KOPT-K1 (cell line): ENCODE results near the gene ODF4.

Experiments used
- H3K27ac ChIP-seq: fragments of 200-600 bp; sonication (generic); 2 replicates; pipeline ENCODE4 v1.5.1; 2016; ENCODE audit warnings: antibody characterized with exemption, mild to moderate bottlenecking, low read depth, low read length; ENCODE audit not compliant: poor library complexity, severe bottlenecking
- H3K36me3 ChIP-seq: fragments of 200-600 bp; sonication (generic); 2 replicates; pipeline ENCODE4 v1.5.1; 2017; ENCODE audit warnings: antibody characterized with exemption, mild to moderate bottlenecking, low read length, moderate library complexity; ENCODE audit not compliant: insufficient read depth
- H3K9me3 ChIP-seq: fragments of 200-600 bp; sonication (generic); 2 replicates; pipeline ENCODE4 v1.5.1; 2017; ENCODE audit warnings: antibody characterized with exemption, low read length, mild to moderate bottlenecking; ENCODE audit not compliant: insufficient read depth, poor library complexity, severe bottlenecking

The ODF4 gene

GRCh38 chr17:8318010-8318935, 21.4 kb upstream of the ODF4 start:
- Histone ChIP-seq H3K27ac (no peak overlapping the region), H3K9me3 (no peaks in the 10 kb centered on the region), H3K36me3 (no peaks in the 10 kb centered on the region)

- no peaks in the 10 kb centered on the region for H3K36me3 ChIP-seq
- no peak overlapping the region for H3K27ac ChIP-seq
- H3K9me3 ChIP-seq, result no peaks in the 10 kb centered on the region
These were observed 19.4 kb upstream of the ODF4 start for GRCh38 chr17:8320262-8320661.

- no peak overlapping the region for H3K27ac ChIP-seq
- H3K9me3 ChIP-seq, result no peaks in the 10 kb centered on the region
- no peaks in the 10 kb centered on the region for H3K36me3 ChIP-seq
These were observed 18.6 kb upstream of the ODF4 start for GRCh38 chr17:8320990-8321389.

GRCh38 chr17:8322061-8322460, 17.6 kb upstream of the ODF4 start:
- Histone ChIP-seq H3K27ac (no peak overlapping the region), H3K36me3 (no peaks in the 10 kb centered on the region), H3K9me3 (no peaks in the 10 kb centered on the region)

GRCh38 chr17:8324132-8324531, 15.5 kb upstream of the ODF4 start:
- Histone ChIP-seq H3K27ac (no peak overlapping the region), H3K9me3 (no peaks in the 10 kb centered on the region), H3K36me3 (no peaks in the 10 kb centered on the region)

- no peaks in the 10 kb centered on the region for H3K9me3 ChIP-seq
- H3K27ac ChIP-seq, result no peak overlapping the region
- no peaks in the 10 kb centered on the region for H3K36me3 ChIP-seq
These were observed 14.7 kb upstream of the ODF4 start for GRCh38 chr17:8324923-8325322.

GRCh38 chr17:8326511-8327302, 12.9 kb upstream of the ODF4 start:
- no peak overlapping the region for H3K27ac ChIP-seq
- no peaks in the 10 kb centered on the region for H3K9me3 ChIP-seq
- H3K36me3 ChIP-seq, result no peaks in the 10 kb centered on the region

GRCh38 chr17:8327303-8327649, 12.4 kb upstream of the ODF4 start:
- H3K27ac ChIP-seq, result no peak overlapping the region
- no peaks in the 10 kb centered on the region for H3K9me3 ChIP-seq
- no peaks in the 10 kb centered on the region for H3K36me3 ChIP-seq

- H3K27ac ChIP-seq, result no peak overlapping the region
These were observed 7.5 kb upstream of the ODF4 start for GRCh38 chr17:8332128-8332527.

GRCh38 chr17:8332688-8333087, 7.0 kb upstream of the ODF4 start:
- Histone ChIP-seq H3K27ac (no peak overlapping the region), H3K9me3 (no peaks in the 10 kb centered on the region), H3K36me3 (no peaks in the 10 kb centered on the region)

More at GRCh38 chr17:8332128-8332527, 7.5 kb upstream of the ODF4 start:
- no peaks in the 10 kb centered on the region for H3K9me3 ChIP-seq
- no peaks in the 10 kb centered on the region for H3K36me3 ChIP-seq

GRCh38 chr17:8333281-8333680, 6.4 kb upstream of the ODF4 start:
- H3K27ac ChIP-seq, result no peak overlapping the region

GRCh38 chr17:8337802-8338752, 1.6 kb upstream of the ODF4 start:
- Histone ChIP-seq H3K36me3 (no peaks in the 10 kb centered on the region), H3K27ac (no peak overlapping the region), H3K9me3 (no peaks in the 10 kb centered on the region)

More at GRCh38 chr17:8333281-8333680, 6.4 kb upstream of the ODF4 start:
- Histone ChIP-seq H3K9me3 (no peaks in the 10 kb centered on the region), H3K36me3 (no peaks in the 10 kb centered on the region)

- Histone ChIP-seq H3K36me3 (no peaks in the 10 kb centered on the region), H3K9me3 (no peaks in the 10 kb centered on the region), H3K27ac (no peak overlapping the region)
These were observed 893 bp upstream of the ODF4 start for GRCh38 chr17:8338753-8339140.

- no peaks in the 10 kb centered on the region for H3K9me3 ChIP-seq
- no peak overlapping the region for H3K27ac ChIP-seq
- H3K36me3 ChIP-seq, result no peaks in the 10 kb centered on the region
These were observed 1.8 kb downstream of the ODF4 start for GRCh38 chr17:8341456-8341855.
